HG03108 (cell line): Measurements from ENCODE around the gene OR5AC2.

Source experiments
- ATAC-seq: cut with Tn5 transposase; IDR thresholded peaks from one replicate; pipeline ENCODE4 v1.9.1; 2021; ENCODE audit warnings: moderate library complexity; ENCODE audit not compliant: unreplicated experiment

The OR5AC2 gene

DNA sequence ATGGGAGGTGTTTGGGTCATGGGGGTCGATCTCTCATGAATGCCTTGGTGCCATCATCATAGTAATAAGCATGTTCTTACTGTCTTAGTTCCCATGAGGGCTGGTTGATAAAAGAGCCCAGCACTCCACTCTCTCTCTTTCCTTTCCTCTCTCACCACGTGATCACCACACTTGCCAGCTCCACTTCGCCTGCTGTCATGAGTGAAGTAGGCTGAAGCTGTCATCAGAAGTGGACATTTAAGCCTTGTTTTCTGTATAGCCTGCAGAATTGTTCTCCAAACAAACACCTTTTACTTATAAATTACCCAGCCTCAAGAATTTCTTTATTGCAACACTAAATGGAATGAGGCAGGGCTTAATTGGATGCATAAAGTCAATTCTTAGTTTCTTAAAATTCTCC is 49.7 kb downstream of the OR5AC2 start:
- ATAC-seq, result no peak
